ENCODE measurements around the gene SCN3A. TPM values are rescaled to one million over a fixed set of nuclear protein-coding genes. Genes with fewer than 3 reads are reported as not detected.

Gene SCN3A
- polyA plus RNA-seq, 1 donor from 2014 or later = 161 TPM

GRCh38 chr2:165164201-165164600 is 39.6 kb downstream of the SCN3A start:
- Histone ChIP-seq H3K9me3 (ENCODE audit: low read length) (no peaks in the 10 kb centered on the region), H3K9me2 (ENCODE audit: insufficient read depth, low read length) (no peaks in the 10 kb centered on the region), H3K27me3 (ENCODE audit: insufficient read depth, low read depth, low read length) (no peaks in the 10 kb centered on the region), H3K4me3 (ENCODE audit: low read length) (no peak overlapping the region), H4K20me1 (ENCODE audit: insufficient read depth) (no peaks in the 10 kb centered on the region), H3K79me2 (replicated peaks; ENCODE audit: insufficient read depth, low read length) (no peaks in the 10 kb centered on the region), H2AFZ (ENCODE audit: low read depth, low read length) (no peak overlapping the region), H3K36me3 (ENCODE audit: insufficient read depth, low read length) (peaks cover 24% of the 10 kb centered on the region), H3K9ac (ENCODE audit: low read length) (no peak overlapping the region), H3F3A (ENCODE audit: insufficient read depth, low read length, poor library complexity, severe bottlenecking) (no peaks in the 10 kb centered on the region), H3K27ac (ENCODE audit: low read length) (no peak overlapping the region), H3K4me2 (ENCODE audit: low read length) (no peak overlapping the region)
- no peak for TF ChIP-seq POLR2AphosphoS5 (IDR thresholded peaks at IDR 0.05)
- TF ChIP-seq MXI1 (conservative IDR thresholded peaks at IDR 0.05; ENCODE audit: poor library complexity, severe bottlenecking) = no peak
- no peak for TF ChIP-seq CTCF (IDR thresholded peaks at IDR 0.05; ENCODE audit: poor library complexity, severe bottlenecking)
- TF ChIP-seq SMC3 (conservative IDR thresholded peaks at IDR 0.05; ENCODE audit: poor library complexity) = no peak
- no peak for TF ChIP-seq REST (IDR thresholded peaks at IDR 0.05; ENCODE audit: borderline replicate concordance)
- TF ChIP-seq RAD21 (conservative IDR thresholded peaks at IDR 0.05) = no peak
- TF ChIP-seq TAF1 (IDR thresholded peaks at IDR 0.05; ENCODE audit: low read depth) = no peak
- no peak for TF ChIP-seq EP300 (conservative IDR thresholded peaks at IDR 0.05; ENCODE audit: poor library complexity, severe bottlenecking)
- TF ChIP-seq EZH2 (IDR thresholded peaks at IDR 0.05; ENCODE audit: borderline replicate concordance, insufficient read depth, low read length, poor library complexity, severe bottlenecking) = no peak

DNA sequence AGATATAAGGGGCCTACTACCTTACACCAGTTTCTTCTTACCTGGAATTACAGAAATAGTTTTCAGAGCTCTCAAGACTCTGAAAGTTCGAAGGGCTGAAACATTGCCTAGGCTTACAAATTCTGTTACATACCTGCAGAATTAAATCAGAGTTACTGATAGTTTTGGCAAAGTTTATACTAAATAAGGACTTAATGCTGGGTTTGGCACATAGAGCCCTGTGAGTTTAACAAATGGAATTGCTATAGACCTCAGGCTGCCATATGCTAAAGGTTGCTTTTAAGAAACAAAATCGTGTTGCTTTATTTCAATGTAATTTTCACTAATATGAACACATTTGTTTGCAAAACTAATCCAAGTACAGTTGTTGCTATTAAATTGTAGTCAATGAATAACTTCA is 40.1 kb downstream of the SCN3A start:
- Histone ChIP-seq H3K9me3 (ENCODE audit: low read length) (no peaks in the 10 kb centered on the region), H2AFZ (ENCODE audit: low read depth, low read length) (no peak overlapping the region), H3K4me2 (ENCODE audit: low read length) (no peak overlapping the region), H3K27ac (ENCODE audit: low read length) (no peak overlapping the region), H3F3A (ENCODE audit: insufficient read depth, low read length, poor library complexity, severe bottlenecking) (no peaks in the 10 kb centered on the region), H3K9ac (ENCODE audit: low read length) (no peak overlapping the region), H3K27me3 (ENCODE audit: insufficient read depth, low read depth, low read length) (no peaks in the 10 kb centered on the region), H3K9me2 (ENCODE audit: insufficient read depth, low read length) (no peaks in the 10 kb centered on the region), H3K36me3 (ENCODE audit: insufficient read depth, low read length) (peaks cover 24% of the 10 kb centered on the region), H4K20me1 (ENCODE audit: insufficient read depth) (no peaks in the 10 kb centered on the region), H3K79me2 (replicated peaks; ENCODE audit: insufficient read depth, low read length) (no peaks in the 10 kb centered on the region), H3K4me3 (ENCODE audit: low read length) (no peak overlapping the region)
- TF ChIP-seq RAD21 (conservative IDR thresholded peaks at IDR 0.05) (no peak), SMC3 (conservative IDR thresholded peaks at IDR 0.05; ENCODE audit: poor library complexity) (no peak), EP300 (conservative IDR thresholded peaks at IDR 0.05; ENCODE audit: poor library complexity, severe bottlenecking) (no peak), TAF1 (IDR thresholded peaks at IDR 0.05; ENCODE audit: low read depth) (no peak), MXI1 (conservative IDR thresholded peaks at IDR 0.05; ENCODE audit: poor library complexity, severe bottlenecking) (no peak)

Data from neural cell (in vitro differentiated cells).